ENCODE results near the gene SGMS1.

DNA sequence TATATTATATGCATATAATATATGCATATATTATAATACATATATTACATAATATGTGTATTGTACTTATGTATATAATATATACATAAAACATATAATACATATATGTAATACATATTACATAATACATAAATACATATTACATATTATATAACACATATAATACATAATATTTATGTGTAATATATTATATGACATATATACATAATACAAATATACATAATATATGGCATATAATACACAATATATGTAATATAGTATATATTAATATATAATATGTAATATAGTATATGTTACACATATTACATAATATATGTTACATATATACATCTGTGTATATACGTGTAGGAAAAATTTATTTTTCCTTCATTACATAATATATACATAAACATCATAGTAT, 63.4 kb downstream of the SGMS1 start:
- no peak for TF ChIP-seq USF2 (IDR thresholded peaks at IDR 0.05; ENCODE audit: borderline replicate concordance, low read depth, low read length)
- TF ChIP-seq SIN3A (IDR thresholded peaks at IDR 0.05; ENCODE audit: borderline replicate concordance, low read depth, low read length) = no peak
- TF ChIP-seq, protein P1, sequence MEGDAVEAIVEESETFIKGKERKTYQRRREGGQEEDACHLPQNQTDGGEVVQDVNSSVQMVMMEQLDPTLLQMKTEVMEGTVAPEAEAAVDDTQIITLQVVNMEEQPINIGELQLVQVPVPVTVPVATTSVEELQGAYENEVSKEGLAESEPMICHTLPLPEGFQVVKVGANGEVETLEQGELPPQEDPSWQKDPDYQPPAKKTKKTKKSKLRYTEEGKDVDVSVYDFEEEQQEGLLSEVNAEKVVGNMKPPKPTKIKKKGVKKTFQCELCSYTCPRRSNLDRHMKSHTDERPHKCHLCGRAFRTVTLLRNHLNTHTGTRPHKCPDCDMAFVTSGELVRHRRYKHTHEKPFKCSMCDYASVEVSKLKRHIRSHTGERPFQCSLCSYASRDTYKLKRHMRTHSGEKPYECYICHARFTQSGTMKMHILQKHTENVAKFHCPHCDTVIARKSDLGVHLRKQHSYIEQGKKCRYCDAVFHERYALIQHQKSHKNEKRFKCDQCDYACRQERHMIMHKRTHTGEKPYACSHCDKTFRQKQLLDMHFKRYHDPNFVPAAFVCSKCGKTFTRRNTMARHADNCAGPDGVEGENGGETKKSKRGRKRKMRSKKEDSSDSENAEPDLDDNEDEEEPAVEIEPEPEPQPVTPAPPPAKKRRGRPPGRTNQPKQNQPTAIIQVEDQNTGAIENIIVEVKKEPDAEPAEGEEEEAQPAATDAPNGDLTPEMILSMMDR (IDR thresholded peaks at IDR 0.05) = no peak
- no peak for TF ChIP-seq MEF2A (IDR thresholded peaks at IDR 0.05; ENCODE audit: borderline replicate concordance, low read depth)
- TF ChIP-seq TEAD4 (IDR thresholded peaks at IDR 0.05; ENCODE audit: borderline replicate concordance, insufficient read depth) = no peak
- TF ChIP-seq ZBTB33 (IDR thresholded peaks at IDR 0.05; ENCODE audit: borderline replicate concordance, low read depth) = no peak
- no peak for TF ChIP-seq RFX5 (IDR thresholded peaks at IDR 0.05; ENCODE audit: low read length)
- TF ChIP-seq POLR2AphosphoS5 (IDR thresholded peaks at IDR 0.05; ENCODE audit: low read depth, low read length) = no peak
- no peak for TF ChIP-seq EZH2phosphoT487 (IDR thresholded peaks at IDR 0.05; ENCODE audit: borderline replicate concordance, low read depth)
- no peak for TF ChIP-seq TAF1 (IDR thresholded peaks at IDR 0.05; ENCODE audit: borderline replicate concordance, low read depth, low read length)
